DND-41 (cell line): ENCODE results near the gene BRMS1.

Experiments
- CTCF ChIP-seq: IDR thresholded peaks from 2 replicates; pipeline ENCODE4 v1.5.1; 2012; ENCODE audit warnings: borderline replicate concordance, low read length, moderate library complexity, mild to moderate bottlenecking; ENCODE audit not compliant: poor library complexity, severe bottlenecking; ENCODE audit errors: extremely low read depth
- EZH2 ChIP-seq: IDR thresholded peaks from 3 replicates; pipeline ENCODE4 v1.6.1; 2012; ENCODE audit warnings: borderline replicate concordance, low read depth, mild to moderate bottlenecking, moderate library complexity, low read length, inconsistent platforms; ENCODE audit not compliant: severe bottlenecking

- TF ChIP-seq CTCF, result peak; percentile 15
- no peak for TF ChIP-seq EZH2
Observed at GRCh38 chr11:66336234-66337102, 8.4 kb downstream of the BRMS1 start, which contains the start of gene RIN1.
